ENCODE data around the gene CNBD2.
"Not testable (repeated sequence)": the region's sequence is repeated elsewhere in the genome, so short reads cannot be mapped to it uniquely, and the experiment has no call there.

- not testable (repeated sequence) for TF ChIP-seq POLR2AphosphoS5 (IDR thresholded peaks at IDR 0.05; ENCODE audit: borderline replicate concordance, low read depth, low read length); EZH2 (IDR thresholded peaks at IDR 0.05); FOXP2 (optimal IDR thresholded peaks at IDR 0.05; ENCODE audit: control extremely low read depth, extremely low read length, insufficient read depth)
Observed at GRCh38 chr20:36077762-36078161, 109.4 kb downstream of the CNBD2 start.
